Suppressor macrophage treated with lipopolysaccharide for 1 hour (primary cell): ENCODE measurements around the gene ZIM2.
"Not testable (repeated sequence)": the region's sequence is repeated elsewhere in the genome, so short reads cannot be mapped to it uniquely, and the experiment has no call there.

Experiments
- DNase-seq, 3 donors: peaks; one replicate each; pipeline ENCODE4 v3.0.0-alpha.2; 2020 to 2022

ZIM2 gene

GRCh38 chr19:56840451-56841192 lies at the start of gene ZIM2, which contains the start of gene PEG3:
ZIM2 (minus strand) TSS chr19:56840726; CDS start chr19:56824277, 16,449 bp downstream.
PEG3 (minus strand) TSS chr19:56840726; CDS start chr19:56824655, 16,071 bp downstream.
- peak in 1 of 3 donors; percentile 0 for DNase-seq

GRCh38 chr19:56885173-56885985 lies 44.9 kb upstream of the ZIM2 start:
- no peak for DNase-seq

- no peak for DNase-seq
Measured at GRCh38 chr19:56884441-56884840, 43.9 kb upstream of the ZIM2 start.

GRCh38 chr19:56880592-56881190 lies 40.2 kb upstream of the ZIM2 start:
- no peak for DNase-seq

- no peak for DNase-seq
Measured at GRCh38 chr19:56877069-56877715, 36.7 kb upstream of the ZIM2 start.

- DNase-seq, result no peak
Measured at GRCh38 chr19:56875717-56876116, 35.2 kb upstream of the ZIM2 start.

- no peak for DNase-seq
Measured at GRCh38 chr19:56874530-56874929, 34.0 kb upstream of the ZIM2 start.

- no peak for DNase-seq
Measured at GRCh38 chr19:56873493-56873892, 33.0 kb upstream of the ZIM2 start.

- no peak for DNase-seq
Measured at GRCh38 chr19:56869886-56870285, 29.4 kb upstream of the ZIM2 start.

GRCh38 chr19:56868446-56868845 lies 27.9 kb upstream of the ZIM2 start:
- DNase-seq, result no peak

- no peak for DNase-seq
Measured at GRCh38 chr19:56866538-56866937, 26.0 kb upstream of the ZIM2 start.

GRCh38 chr19:56864443-56865125 lies 24.1 kb upstream of the ZIM2 start:
- DNase-seq, result no peak

GRCh38 chr19:56862741-56863140 lies 22.2 kb upstream of the ZIM2 start:
- DNase-seq, result no peak

GRCh38 chr19:56860409-56860808 lies 19.9 kb upstream of the ZIM2 start:
- not testable (repeated sequence) for DNase-seq

- no peak for DNase-seq
Measured at GRCh38 chr19:56858026-56858425, 17.5 kb upstream of the ZIM2 start.

- no peak for DNase-seq
Measured at GRCh38 chr19:56856822-56857221, 16.3 kb upstream of the ZIM2 start.

GRCh38 chr19:56852361-56852760 lies 11.8 kb upstream of the ZIM2 start:
- DNase-seq, result not testable (repeated sequence)

- DNase-seq, result no peak
Measured at GRCh38 chr19:56848166-56848565, 7.6 kb upstream of the ZIM2 start.

GRCh38 chr19:56842412-56842811 lies 1.9 kb upstream of the ZIM2 start:
- DNase-seq, result no peak

- DNase-seq, result no peak
Measured at GRCh38 chr19:56841193-56841543, 642 bp upstream of the ZIM2 start.

- DNase-seq, result peak; percentile 86 to 90 (median 89)
Measured at GRCh38 chr19:56839652-56840450, 675 bp downstream of the ZIM2 start.
